Anterior cingulate cortex (tissue), 58 donors: ENCODE measurements around the gene COL9A3.

Experiments
- DNase-seq, 58 donors: peaks; one replicate each; lab custom pipeline; 2025; lab: John Stamatoyannopoulos, UW

Gene COL9A3

GRCh38 chr20:62831361-62831788, 14.5 kb downstream of the COL9A3 start:
- DNase-seq: no peak

GRCh38 chr20:62831854-62832211, 15.0 kb downstream of the COL9A3 start:
- DNase-seq: no peak

- peak in 3 of 58 donors; percentile 19 to 35 (median 29) for DNase-seq
Measured at GRCh38 chr20:62832212-62832922, 15.5 kb downstream of the COL9A3 start.

- DNase-seq: no peak
Measured at GRCh38 chr20:62832951-62833391, 16.1 kb downstream of the COL9A3 start.

DNA sequence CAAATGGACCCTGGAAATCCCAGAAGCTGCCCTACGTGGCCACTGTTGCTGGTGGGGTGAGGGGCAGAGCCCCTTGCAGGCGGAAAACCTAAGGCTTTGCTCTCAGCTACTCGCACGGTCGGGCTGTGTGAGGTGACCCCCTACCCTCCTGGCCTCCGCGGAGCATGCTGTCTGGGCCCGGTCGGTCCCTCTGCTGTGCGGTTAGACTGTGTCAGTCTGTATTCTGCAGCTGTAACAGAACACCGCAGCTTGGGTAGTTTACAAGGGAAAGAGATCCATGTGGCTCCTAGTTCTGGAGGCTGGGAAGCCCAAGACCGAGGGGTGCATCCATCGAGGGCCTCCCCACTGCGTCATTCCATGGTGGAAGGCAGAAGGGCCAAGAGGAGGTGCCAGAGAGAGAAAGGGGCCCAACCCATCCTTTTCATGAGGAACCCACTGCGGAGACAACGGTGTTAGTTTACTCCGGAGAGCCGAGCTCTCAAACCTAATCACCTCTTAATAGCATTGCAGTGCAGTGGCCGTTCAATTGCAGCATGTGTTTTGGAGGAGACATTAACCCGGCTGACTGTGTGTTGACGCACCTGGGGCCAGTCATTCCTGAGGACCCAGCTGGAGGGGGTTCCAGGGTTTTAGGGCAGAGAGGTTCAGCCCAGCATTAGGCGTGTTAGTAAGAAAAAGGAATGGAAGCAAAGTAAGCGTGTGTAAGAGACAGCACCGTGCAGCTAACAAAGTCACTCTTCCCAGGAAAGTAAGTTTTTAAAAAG, 18.3 kb downstream of the COL9A3 start:
- DNase-seq: no peak

- peak in 1 of 58 donors; percentile 25 for DNase-seq
Measured at GRCh38 chr20:62835931-62836861, 19.3 kb downstream of the COL9A3 start.

DNA sequence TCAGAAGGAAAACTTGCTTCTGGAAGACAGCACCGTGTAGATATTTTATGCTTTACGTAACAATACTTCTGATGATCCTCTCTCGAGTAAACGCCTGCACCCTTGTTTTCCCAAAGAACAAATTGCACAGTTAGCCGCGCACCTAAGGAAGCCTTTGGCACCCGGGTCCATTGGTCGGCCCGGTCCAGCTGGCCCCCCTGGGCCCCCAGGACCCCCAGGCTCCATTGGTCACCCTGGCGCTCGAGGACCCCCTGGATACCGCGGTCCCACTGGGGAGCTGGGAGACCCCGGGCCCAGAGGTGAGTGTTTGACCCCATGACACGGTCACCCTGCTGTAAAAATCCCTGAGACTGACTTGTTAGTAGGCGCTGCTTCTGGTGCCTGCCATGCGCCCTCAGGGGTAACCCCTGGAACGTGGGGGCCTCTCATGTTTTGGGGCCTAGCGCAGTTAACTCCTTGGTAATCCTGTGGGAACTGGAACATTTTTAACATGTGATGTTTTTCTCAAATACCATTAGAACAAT, 20.2 kb downstream of the COL9A3 start:
- no peak for DNase-seq

- no peak for DNase-seq
Measured at GRCh38 chr20:62837790-62838127, 20.9 kb downstream of the COL9A3 start.

GRCh38 chr20:62838128-62838891, 21.5 kb downstream of the COL9A3 start:
- no peak for DNase-seq

DNA sequence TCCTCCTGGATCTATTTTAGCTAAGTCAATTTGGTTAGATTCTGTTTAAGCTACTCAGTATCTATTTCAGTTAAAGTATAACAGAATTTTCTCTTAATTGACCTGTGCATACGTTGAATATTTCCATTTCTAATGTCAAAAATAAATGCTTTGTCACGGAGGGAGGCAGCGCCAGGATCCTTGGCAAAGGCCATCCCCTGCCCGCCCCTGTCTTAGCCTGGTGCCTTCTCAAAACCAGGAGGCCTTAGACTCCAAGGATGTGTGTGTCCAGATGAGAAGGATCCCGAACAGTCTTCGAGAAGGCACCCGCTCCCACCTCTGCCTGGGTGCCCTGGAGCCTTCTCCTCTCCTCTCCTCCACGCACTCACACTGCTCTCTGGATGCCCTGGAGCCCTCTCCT, 22.4 kb downstream of the COL9A3 start:
- DNase-seq: no peak

DNA sequence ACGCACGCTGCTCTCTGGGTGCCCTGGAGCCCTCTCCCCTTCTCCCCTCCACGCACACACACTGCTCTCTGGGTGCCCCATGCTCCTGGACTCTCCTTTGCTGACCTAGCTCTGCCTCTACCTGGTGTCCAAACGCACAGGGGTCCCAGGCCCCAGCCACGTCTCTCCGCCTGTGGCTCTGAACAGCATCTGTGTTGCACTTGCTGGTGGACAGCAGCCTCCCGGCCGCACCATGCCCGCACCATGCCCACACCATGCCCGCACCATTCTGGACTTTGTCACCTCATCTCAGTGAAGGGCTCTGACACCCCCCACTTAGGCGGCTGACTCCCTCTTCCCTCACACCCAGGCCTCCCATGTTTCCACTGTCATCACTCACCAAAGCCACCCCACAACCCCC, 23.0 kb downstream of the COL9A3 start:
- DNase-seq: no peak

- DNase-seq: no peak
Measured at GRCh38 chr20:62840244-62841197, 23.7 kb downstream of the COL9A3 start.

DNA sequence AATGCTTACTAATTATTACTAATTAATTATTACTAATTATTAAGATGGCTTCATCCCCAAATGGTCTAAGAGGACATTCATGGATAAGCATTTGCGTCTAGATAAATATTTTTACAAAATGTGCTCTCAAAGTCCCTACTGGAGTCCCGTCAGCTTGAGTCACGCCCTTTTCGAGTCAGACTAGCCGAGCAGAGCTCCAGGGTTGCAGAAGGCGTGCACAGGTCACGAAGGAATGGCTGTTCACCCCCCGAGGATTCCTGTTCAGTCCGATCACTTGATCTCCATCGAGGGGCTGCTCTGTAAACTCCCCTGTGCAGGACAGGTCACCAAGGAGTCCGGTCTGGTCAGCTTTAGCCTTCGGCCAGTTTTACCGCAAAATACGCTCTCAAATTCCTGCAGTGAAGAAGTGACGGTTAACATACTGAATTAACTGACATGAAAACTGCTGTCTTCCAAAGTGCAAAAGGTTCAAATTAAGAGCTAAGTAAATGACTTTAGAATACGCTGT, 24.9 kb downstream of the COL9A3 start:
- no peak for DNase-seq

DNA sequence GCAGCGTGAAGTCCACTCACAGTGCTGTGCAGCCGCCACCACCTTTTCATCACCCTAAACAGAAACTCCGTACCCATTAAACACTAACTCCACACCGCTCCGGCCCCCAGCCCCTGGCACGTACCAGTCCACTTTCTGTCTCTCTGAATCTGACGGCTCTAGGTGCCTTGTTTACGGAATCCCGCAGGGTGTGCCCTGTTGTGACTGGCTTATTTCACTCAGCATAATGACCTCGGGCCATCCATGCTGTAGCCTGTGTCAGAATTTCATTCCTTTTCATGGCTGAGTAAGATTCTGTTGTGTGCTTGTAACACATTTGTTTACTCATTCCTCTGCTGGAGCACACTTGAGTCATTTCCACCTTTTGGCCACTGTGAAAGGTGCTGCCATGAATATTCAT, 26.8 kb downstream of the COL9A3 start:
- no peak for DNase-seq

DNA sequence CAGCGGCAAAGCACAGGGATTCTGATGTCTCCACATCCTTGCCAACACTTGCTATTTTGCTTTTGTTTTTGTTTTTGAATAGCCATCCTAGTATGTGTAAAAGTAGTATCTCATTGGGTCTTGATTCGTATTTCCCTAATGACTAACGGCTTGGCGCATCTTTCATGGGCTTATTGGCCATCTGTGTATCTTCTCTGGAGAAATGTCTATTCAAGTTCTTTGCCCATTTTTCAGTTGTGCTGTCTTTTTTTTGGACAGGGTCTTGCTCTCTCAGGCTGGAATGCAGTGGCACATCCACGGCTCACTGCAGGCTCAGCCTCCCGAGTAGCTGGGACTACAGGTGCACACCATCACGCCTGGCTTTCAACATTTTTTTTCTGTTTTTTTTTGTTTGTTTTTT, 27.3 kb downstream of the COL9A3 start:
- DNase-seq: no peak

DNA sequence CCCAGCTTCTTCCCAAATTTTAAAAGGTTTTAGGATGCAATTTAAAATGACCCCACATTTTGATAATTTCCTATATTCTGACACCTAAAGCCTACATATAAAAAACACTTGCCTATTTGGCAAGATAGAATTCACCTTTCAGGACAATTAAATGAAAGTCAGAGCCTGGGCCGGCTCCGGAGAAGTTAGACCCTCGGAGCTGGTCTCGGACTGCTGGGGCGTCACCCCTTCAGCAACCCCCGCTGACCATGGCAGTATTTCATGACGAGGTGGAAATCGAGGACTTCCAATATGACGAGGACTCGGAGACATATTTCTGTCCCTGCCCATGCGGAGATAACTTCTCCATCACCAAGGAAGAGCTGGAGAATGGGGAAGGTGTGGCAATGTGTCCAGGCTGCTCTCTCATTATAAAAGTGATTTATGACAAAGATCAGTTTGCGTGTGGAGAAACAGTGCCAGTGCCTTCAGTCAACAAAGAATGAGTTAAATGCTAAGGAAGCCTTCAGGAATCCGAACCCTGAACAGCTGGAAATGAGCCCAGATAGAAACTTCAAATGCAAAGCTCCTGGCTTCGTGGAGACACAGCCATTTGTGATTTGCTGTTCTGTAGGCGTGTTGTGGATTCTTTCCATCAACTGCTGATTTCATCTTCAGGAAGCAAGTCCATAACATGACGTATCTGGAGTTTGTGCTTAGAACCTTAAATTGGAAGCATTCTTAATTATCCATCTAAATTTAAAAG, 28.7 kb downstream of the COL9A3 start:
- DNase-seq: peak in 8 of 58 donors; percentile 19 to 65 (median 46)

DNA sequence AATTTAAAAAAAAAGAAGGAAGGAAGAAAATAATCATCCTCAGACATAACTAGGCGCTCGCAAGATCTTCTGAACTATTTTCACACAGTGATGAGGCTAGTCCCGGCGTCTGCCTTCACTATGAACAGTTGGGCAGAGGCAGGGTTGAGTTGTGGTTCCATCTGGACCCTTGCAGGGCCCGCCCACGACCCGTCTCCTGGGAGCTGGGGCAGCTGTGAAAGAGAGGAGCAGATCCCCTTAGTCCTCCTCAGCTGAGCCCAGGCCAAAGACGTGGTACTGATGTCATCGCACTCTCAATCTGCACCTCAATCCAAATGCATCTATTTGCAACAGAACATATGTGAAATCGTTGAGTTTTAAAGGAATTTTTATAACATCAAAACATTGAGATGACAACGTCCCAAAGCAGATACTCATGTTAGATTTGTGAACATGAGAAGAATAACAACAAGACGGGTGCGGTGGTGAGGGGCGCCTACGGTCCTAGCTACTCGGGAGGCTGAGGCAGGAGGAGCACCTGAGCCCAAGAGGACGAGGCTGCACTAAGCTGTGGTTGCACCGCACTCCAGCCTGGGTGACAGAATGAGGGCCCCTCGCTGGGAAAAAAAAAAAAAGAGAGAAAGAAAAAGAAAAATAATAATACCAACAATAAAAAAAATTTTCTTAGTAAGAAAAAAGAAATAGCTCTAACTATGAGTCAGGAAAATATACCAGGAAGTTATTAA, 29.5 kb downstream of the COL9A3 start:
- peak in 35 of 58 donors; percentile 11 to 78 (median 48) for DNase-seq
